Astrocyte of the cerebellum (primary cell): ENCODE measurements around the gene IL4R.

ENCODE experiments used
- DNase-seq: peaks from one replicate; pipeline ENCODE4 v3.0.0-alpha.2; 2011; ENCODE audit warnings: low read depth
- H3K4me3 ChIP-seq: 2 replicates; pipeline ENCODE4 v1.5.1; 2011; ENCODE audit warnings: mild to moderate bottlenecking, low read depth, low read length, moderate library complexity
- CTCF ChIP-seq: IDR thresholded peaks from 2 replicates; pipeline ENCODE4 v1.5.1; 2012; ENCODE audit warnings: low read length, low read depth, moderate library complexity, mild to moderate bottlenecking; ENCODE audit errors: missing control alignments
- in situ Hi-C: cut with HindIII; loops from 2 replicates; pipeline ENCODE4 v1.10.0; 2017; ENCODE audit warnings: low sequenced_read_pairs

IL4R gene

GRCh38 chr16:27344721-27345120 lies 30.9 kb downstream of the IL4R start:
- H3K4me3 ChIP-seq = no peak overlapping the region
- DNase-seq = no peak
- in situ Hi-C loops = no loop called here
- no peak for TF ChIP-seq CTCF

GRCh38 chr16:27345201-27345600 lies 31.4 kb downstream of the IL4R start:
- in situ Hi-C loops = no loop called here
- TF ChIP-seq CTCF = no peak
- no peak for DNase-seq

GRCh38 chr16:27346819-27347218 lies 33.0 kb downstream of the IL4R start:
- in situ Hi-C loops = no loop called here
- DNase-seq = no peak
- H3K4me3 ChIP-seq = no peak overlapping the region
- TF ChIP-seq CTCF = no peak

More at GRCh38 chr16:27345201-27345600, 31.4 kb downstream of the IL4R start:
- H3K4me3 ChIP-seq = no peak overlapping the region

DNA sequence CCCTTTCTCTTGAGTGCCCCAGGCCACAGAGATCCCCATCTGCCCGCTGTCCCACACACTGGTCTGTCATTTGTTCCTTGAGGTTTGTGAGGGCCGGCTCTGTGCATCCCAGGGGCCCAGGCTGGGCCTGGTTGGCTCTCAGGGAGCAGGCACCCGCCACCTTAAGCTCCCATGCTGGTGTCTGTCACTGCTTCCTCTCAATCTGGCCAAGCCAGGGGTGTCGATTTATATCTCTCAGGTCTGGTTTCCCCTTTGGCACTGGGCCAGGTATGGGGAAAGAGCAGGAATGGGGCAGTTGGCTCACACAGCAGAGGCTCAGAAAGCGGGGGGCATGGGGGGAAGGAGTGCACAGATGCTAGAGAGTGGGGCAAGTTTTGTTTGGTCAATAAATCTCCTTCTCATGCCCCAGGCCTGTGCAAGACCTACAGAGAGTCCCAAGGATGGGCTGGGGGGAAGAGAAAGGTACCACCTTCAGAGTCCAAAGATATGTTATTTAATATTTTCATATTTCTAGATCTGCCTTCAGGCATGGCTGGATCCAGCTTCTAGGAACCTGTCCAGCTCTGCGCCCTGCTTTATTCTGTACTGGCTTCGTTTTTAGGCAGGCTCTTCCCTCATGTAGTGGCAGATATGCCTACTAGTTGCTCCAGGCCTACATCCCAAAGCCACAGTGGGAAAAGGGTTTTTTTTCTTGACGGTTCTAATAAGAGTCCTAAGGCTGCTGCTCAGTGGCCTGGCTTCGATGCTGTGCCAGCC lies 34.3 kb downstream of the IL4R start:
- no peak for TF ChIP-seq CTCF
- no peak overlapping the region for H3K4me3 ChIP-seq
- DNase-seq = no peak
- in situ Hi-C loops = no loop called here

DNA sequence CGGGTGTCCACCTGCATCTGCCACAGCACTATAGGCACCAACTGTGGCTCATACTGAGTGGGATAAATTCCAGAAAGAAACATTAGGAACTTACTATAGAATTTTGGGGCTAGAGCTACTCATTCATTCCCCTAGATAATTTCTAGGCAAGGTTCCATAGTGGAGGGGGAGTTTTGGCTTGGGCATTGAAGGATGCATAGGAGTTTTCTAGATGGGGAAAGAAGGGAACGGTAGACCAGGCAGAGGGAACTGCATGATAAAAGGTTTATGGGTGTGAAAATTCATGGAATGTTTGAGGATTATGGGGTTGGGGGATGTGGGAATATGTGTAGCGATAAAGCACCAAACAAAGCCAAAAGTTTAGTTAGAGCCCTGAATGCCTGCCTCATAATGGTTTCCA lies 35.5 kb downstream of the IL4R start:
- H3K4me3 ChIP-seq = no peak overlapping the region
- no peak for DNase-seq
- TF ChIP-seq CTCF = no peak
- in situ Hi-C loops = no loop called here

- no peak overlapping the region for H3K4me3 ChIP-seq
- no peak for TF ChIP-seq CTCF
- no peak for DNase-seq
- in situ Hi-C loops = loop anchor here (5.0 kb wide), 1 partner anchor 98 kb away; no protein-coding TSS in a partner anchor
These were observed 36.2 kb downstream of the IL4R start for GRCh38 chr16:27350006-27350405.

DNA sequence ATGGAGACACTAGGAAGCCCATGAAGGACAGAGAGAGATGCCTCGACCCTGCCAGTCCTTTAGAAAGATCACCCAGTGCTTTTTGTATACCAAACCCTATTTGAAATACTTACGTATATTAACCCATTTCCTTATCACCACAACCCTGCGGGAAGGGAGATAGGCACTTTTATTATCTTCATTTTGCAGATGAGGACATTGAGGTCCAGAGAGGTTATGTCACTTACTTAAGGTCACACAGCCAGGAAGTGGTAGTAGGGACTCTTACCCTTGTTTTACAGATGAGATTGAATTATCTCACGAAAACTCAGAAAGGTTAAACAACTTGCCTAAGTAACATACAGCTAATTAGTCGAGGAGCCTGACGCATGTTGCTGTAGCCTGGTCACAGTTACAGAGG lies 38.2 kb downstream of the IL4R start:
- in situ Hi-C loops = loop anchor here (5.0 kb wide), 1 partner anchor 100 kb away; no protein-coding TSS in a partner anchor
- TF ChIP-seq CTCF = no peak
- H3K4me3 ChIP-seq = no peak overlapping the region
- DNase-seq = no peak
